ENCODE data around the gene ELAVL4.

Gene ELAVL4

GRCh38 chr1:50099654-50100053 is 9.1 kb upstream of the ELAVL4 start:
- no peak for DNase-seq (ENCODE audit: low read depth)
- TF ChIP-seq CTCF (IDR thresholded peaks at IDR 0.05; ENCODE audit: control insufficient read depth, insufficient read depth, low read depth, low read length, missing control alignments) = no peak
- H3K4me3 ChIP-seq (ENCODE audit: control insufficient read depth, low read depth, low read length) = no peak overlapping the region

- no peak for TF ChIP-seq CTCF (IDR thresholded peaks at IDR 0.05; ENCODE audit: control insufficient read depth, insufficient read depth, low read depth, low read length, missing control alignments)
- no peak for DNase-seq (ENCODE audit: low read depth)
- no peak overlapping the region for H3K4me3 ChIP-seq (ENCODE audit: control insufficient read depth, low read depth, low read length)
Measured at GRCh38 chr1:50103615-50104081, 5.1 kb upstream of the ELAVL4 start.

- no peak for TF ChIP-seq CTCF (IDR thresholded peaks at IDR 0.05; ENCODE audit: control insufficient read depth, insufficient read depth, low read depth, low read length, missing control alignments)
- DNase-seq (ENCODE audit: low read depth) = no peak
- H3K4me3 ChIP-seq (ENCODE audit: control insufficient read depth, low read depth, low read length) = no peak overlapping the region
Measured at GRCh38 chr1:50105433-50105832, 3.3 kb upstream of the ELAVL4 start.

GRCh38 chr1:50106095-50106761 is 2.5 kb upstream of the ELAVL4 start:
- no peak for DNase-seq (ENCODE audit: low read depth)

GRCh38 chr1:50109116-50109515 is 396 bp downstream of the ELAVL4 start:
- TF ChIP-seq CTCF (IDR thresholded peaks at IDR 0.05; ENCODE audit: control insufficient read depth, insufficient read depth, low read depth, low read length, missing control alignments) = no peak
- DNase-seq (ENCODE audit: low read depth) = no peak
- H3K4me3 ChIP-seq (ENCODE audit: control insufficient read depth, low read depth, low read length) = no peak overlapping the region

More at GRCh38 chr1:50106095-50106761, 2.5 kb upstream of the ELAVL4 start:
- TF ChIP-seq CTCF (IDR thresholded peaks at IDR 0.05; ENCODE audit: control insufficient read depth, insufficient read depth, low read depth, low read length, missing control alignments) = no peak
- H3K4me3 ChIP-seq (ENCODE audit: control insufficient read depth, low read depth, low read length) = no peak overlapping the region

- no peak for DNase-seq (ENCODE audit: low read depth)
- TF ChIP-seq CTCF (IDR thresholded peaks at IDR 0.05; ENCODE audit: control insufficient read depth, insufficient read depth, low read depth, low read length, missing control alignments) = no peak
- H3K4me3 ChIP-seq (ENCODE audit: control insufficient read depth, low read depth, low read length) = no peak overlapping the region
Measured at GRCh38 chr1:50109647-50110075, 941 bp downstream of the ELAVL4 start.

All from AG09309 (cell line).